ENCODE data around the gene HORMAD2. TPM values are rescaled to one million over a fixed set of nuclear protein-coding genes. Genes with fewer than 3 reads are reported as not detected.
"Not testable (repeated sequence)": the region's sequence is repeated elsewhere in the genome, so short reads cannot be mapped to it uniquely, and the experiment has no call there.

HORMAD2 gene
- total RNA-seq, 1 experiment from 2014 or later = not detected

DNA sequence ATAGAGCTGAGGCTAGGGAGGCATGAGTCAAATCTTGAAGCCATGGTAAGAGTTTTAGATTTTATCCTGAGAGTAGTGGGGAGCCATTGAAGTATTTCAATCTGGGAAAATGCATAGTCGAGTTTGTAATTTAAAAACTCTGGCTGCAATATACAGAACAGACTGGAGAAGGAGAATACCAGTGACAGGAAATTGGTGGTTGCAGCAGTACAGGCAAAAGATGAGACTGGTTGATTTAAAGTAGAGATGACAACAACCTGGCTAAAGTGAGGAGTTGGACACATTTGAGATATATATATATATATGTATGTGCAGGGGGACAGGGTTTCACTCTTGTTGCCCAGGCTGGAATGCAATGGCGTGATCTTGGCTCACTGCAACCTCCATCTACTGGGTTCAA, 6.2 kb downstream of the HORMAD2 start:
- H3K36me3 ChIP-seq (ENCODE audit: low read depth, low read length) = peaks cover 3% of the 10 kb centered on the region; the same call in 1 of the 2 replicates
- no peaks in the 10 kb centered on the region for H3K79me2 ChIP-seq (ENCODE audit: low read length)
- no peak overlapping the region for H3K9ac ChIP-seq (ENCODE audit: low read length)
- H3K9me3 ChIP-seq (ENCODE audit: low read length) = no peaks in the 10 kb centered on the region
- H3K4me1 ChIP-seq (ENCODE audit: insufficient read depth, low read length) = no peaks in the 10 kb centered on the region; the same call in 1 of the 2 replicates
- ATAC-seq (no peak), DNase-seq (no peak)
- BruUV-seq (replicated peaks) = no TSS peak
- no peak overlapping the region for H3K4me3 ChIP-seq (ENCODE audit: low read length)
- ChIA-PET CTCF (no interaction called here), POLR2A (ENCODE audit: unreplicated experiment) (no interaction called here)
- no peaks in the 10 kb centered on the region for H3K27me3 ChIP-seq (ENCODE audit: low read length)
- no peaks in the 10 kb centered on the region for H4K20me1 ChIP-seq (ENCODE audit: low read length)
- no peak overlapping the region for H3K27ac ChIP-seq (ENCODE audit: low read length)
- no peak overlapping the region for H2AFZ ChIP-seq (ENCODE audit: low read length)
- H3K9me2 ChIP-seq (replicated peaks; ENCODE audit: low read length) = no peaks in the 10 kb centered on the region
- TF ChIP-seq EZH2phosphoT487 (IDR thresholded peaks at IDR 0.05; ENCODE audit: borderline replicate concordance, low read length) (no peak), EZH2 (IDR thresholded peaks at IDR 0.05; ENCODE audit: low read length, unreplicated experiment) (no peak)
- TF ChIP-seq, protein P1, sequence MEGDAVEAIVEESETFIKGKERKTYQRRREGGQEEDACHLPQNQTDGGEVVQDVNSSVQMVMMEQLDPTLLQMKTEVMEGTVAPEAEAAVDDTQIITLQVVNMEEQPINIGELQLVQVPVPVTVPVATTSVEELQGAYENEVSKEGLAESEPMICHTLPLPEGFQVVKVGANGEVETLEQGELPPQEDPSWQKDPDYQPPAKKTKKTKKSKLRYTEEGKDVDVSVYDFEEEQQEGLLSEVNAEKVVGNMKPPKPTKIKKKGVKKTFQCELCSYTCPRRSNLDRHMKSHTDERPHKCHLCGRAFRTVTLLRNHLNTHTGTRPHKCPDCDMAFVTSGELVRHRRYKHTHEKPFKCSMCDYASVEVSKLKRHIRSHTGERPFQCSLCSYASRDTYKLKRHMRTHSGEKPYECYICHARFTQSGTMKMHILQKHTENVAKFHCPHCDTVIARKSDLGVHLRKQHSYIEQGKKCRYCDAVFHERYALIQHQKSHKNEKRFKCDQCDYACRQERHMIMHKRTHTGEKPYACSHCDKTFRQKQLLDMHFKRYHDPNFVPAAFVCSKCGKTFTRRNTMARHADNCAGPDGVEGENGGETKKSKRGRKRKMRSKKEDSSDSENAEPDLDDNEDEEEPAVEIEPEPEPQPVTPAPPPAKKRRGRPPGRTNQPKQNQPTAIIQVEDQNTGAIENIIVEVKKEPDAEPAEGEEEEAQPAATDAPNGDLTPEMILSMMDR (conservative IDR thresholded peaks at IDR 0.05; ENCODE audit: low read depth, low read length) = no peak
- intact Hi-C loops (cut with micrococcal nuclease) = loop anchor here (5.0 kb wide), 1 partner anchor 384 kb away; no protein-coding TSS in a partner anchor
- no peaks in the 10 kb centered on the region for H3F3A ChIP-seq (ENCODE audit: low read length, unreplicated experiment)
- no peak overlapping the region for H3K4me2 ChIP-seq (ENCODE audit: low read length)

DNA sequence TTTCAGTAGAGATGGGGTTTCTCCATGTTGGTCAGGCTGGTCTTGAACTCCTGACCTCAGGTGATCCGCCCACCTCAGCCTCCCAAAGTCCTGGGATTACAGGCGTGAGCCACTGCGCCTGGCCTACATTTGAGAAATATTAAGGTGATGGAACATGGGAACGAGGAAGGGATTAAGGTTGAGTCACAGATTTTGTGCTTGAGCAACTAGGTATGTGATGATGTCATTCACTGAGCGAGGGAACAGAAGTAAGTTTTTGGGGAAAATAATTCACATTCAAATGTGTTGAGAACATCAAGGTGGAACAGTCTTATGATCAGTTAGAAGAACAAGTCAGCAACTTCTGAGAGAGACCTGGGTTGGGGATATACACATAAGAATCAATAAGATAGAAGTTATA, 6.8 kb downstream of the HORMAD2 start:
- intact Hi-C loops (cut with micrococcal nuclease) = loop anchor here (5.0 kb wide), 1 partner anchor 385 kb away; no protein-coding TSS in a partner anchor
- H3K9me3 ChIP-seq (ENCODE audit: low read length); H4K20me1 ChIP-seq (ENCODE audit: low read length); H3K79me2 ChIP-seq (ENCODE audit: low read length); H2AFZ ChIP-seq (ENCODE audit: low read length); CTCF ChIA-PET; H3K4me3 ChIP-seq (ENCODE audit: low read length); H3K27me3 ChIP-seq (ENCODE audit: low read length); POLR2A ChIA-PET (ENCODE audit: unreplicated experiment); ATAC-seq; H3K9ac ChIP-seq (ENCODE audit: low read length); BruUV-seq (replicated peaks); H3K4me2 ChIP-seq (ENCODE audit: low read length); H3F3A ChIP-seq (ENCODE audit: low read length, unreplicated experiment); H3K4me1 ChIP-seq (ENCODE audit: insufficient read depth, low read length); H3K36me3 ChIP-seq (ENCODE audit: low read depth, low read length); H3K9me2 ChIP-seq (replicated peaks; ENCODE audit: low read length): not testable (repeated sequence)
- peak; percentile 47 for DNase-seq
- 0 out of 2 replicates have a peak overlapping the region, but pooled peaks have one; percentile 2 for H3K27ac ChIP-seq (ENCODE audit: low read length)

DNA sequence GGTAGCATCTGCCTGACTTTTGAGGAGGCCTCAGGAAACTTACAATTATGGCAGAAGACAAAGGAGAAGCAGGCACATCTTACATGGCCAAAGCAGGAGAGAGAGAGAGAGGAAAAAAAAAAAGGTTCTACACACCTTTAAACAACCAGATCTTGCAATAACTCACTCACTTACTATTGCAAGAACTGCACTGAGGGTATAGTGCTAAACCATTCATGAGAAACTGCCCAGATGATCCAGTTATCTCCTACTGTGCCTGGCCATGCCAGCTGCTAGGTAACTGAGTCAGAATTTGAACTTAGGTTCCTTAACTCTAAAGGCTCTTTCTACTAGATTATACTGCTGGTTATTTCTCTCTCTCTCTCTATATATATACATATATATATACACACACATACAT, 7.3 kb downstream of the HORMAD2 start:
- ChIA-PET POLR2A (ENCODE audit: unreplicated experiment) (no interaction called here), CTCF (no interaction called here)
- Histone ChIP-seq H2AFZ (ENCODE audit: low read length) (no peak overlapping the region), H3K27me3 (ENCODE audit: low read length) (no peaks in the 10 kb centered on the region), H3K9me2 (replicated peaks; ENCODE audit: low read length) (no peaks in the 10 kb centered on the region), H3K9ac (ENCODE audit: low read length) (no peak overlapping the region), H3F3A (ENCODE audit: low read length, unreplicated experiment) (no peaks in the 10 kb centered on the region), H3K36me3 (ENCODE audit: low read depth, low read length) (peaks cover 3% of the 10 kb centered on the region; the same call in 1 of the 2 replicates), H3K79me2 (ENCODE audit: low read length) (no peaks in the 10 kb centered on the region), H3K4me1 (ENCODE audit: insufficient read depth, low read length) (no peaks in the 10 kb centered on the region; the same call in 1 of the 2 replicates), H3K9me3 (ENCODE audit: low read length) (no peaks in the 10 kb centered on the region), H3K4me3 (ENCODE audit: low read length) (no peak overlapping the region), H3K4me2 (ENCODE audit: low read length) (no peak overlapping the region), H3K27ac (ENCODE audit: low read length) (0 out of 2 replicates have a peak overlapping the region, but pooled peaks have one; percentile 2), H4K20me1 (ENCODE audit: low read length) (no peaks in the 10 kb centered on the region)
- no peak for TF ChIP-seq EZH2 (IDR thresholded peaks at IDR 0.05; ENCODE audit: low read length, unreplicated experiment)
- no peak for TF ChIP-seq EZH2phosphoT487 (IDR thresholded peaks at IDR 0.05; ENCODE audit: borderline replicate concordance, low read length)
- TF ChIP-seq, protein P1 (conservative IDR thresholded peaks at IDR 0.05; ENCODE audit: low read depth, low read length) = no peak
- ATAC-seq = no peak
- DNase-seq = no peak
- no TSS peak for BruUV-seq (replicated peaks)
- intact Hi-C loops (cut with micrococcal nuclease) = loop anchor here (2.0 to 5.0 kb wide), 3 partner anchors 71 to 453 kb away; no protein-coding TSS in a partner anchor

All from PC-3 (cell line).